Mesendoderm (in vitro differentiated cells): ENCODE data around the gene SEMA4C.

Experiments
- DNase-seq: peaks from one replicate; pipeline ENCODE4 v3.0.0; 2013
- H2AK5ac ChIP-seq: 2 replicates; pipeline ENCODE4 v1.6.1; 2013; ENCODE audit warnings: low read length, inconsistent platforms
- H2BK120ac ChIP-seq: 2 replicates; pipeline ENCODE4 v1.6.1; 2013; ENCODE audit warnings: low read depth, mild to moderate bottlenecking, low read length, moderate library complexity, mixed read lengths
- H2BK15ac ChIP-seq: replicated peaks from 2 replicates; pipeline ENCODE4 v1.6.1; 2013; ENCODE audit warnings: low read depth, mild to moderate bottlenecking, moderate library complexity
- H2BK5ac ChIP-seq: 2 replicates; pipeline ENCODE4 v1.6.1; 2013; ENCODE audit warnings: low read length, inconsistent platforms
- H3K18ac ChIP-seq: 2 replicates; pipeline ENCODE4 v1.6.1; 2013; ENCODE audit warnings: mild to moderate bottlenecking, low read length, mixed read lengths
- H3K23ac ChIP-seq: one replicate; pipeline ENCODE4 v1.6.1; 2013; ENCODE audit warnings: low read length
- H3K27ac ChIP-seq: 2 replicates; pipeline ENCODE4 v1.5.1; 2013; ENCODE audit warnings: low read depth, mild to moderate bottlenecking, inconsistent platforms, low read length, moderate library complexity
- H3K27me3 ChIP-seq: 2 replicates; pipeline ENCODE4 v1.6.1; 2013; ENCODE audit warnings: low read length, control low read depth, mild to moderate bottlenecking, inconsistent platforms; ENCODE audit not compliant: insufficient read depth, poor library complexity
- H3K36me3 ChIP-seq: 2 replicates; pipeline ENCODE4 v1.6.1; 2013; ENCODE audit warnings: low read length, inconsistent platforms; ENCODE audit not compliant: control insufficient read depth, insufficient read depth
- H3K4ac ChIP-seq: one replicate; pipeline ENCODE4 v1.6.1; 2013; ENCODE audit warnings: low read depth, mild to moderate bottlenecking, low read length, moderate library complexity
- H3K4me1 ChIP-seq: 2 replicates; pipeline ENCODE4 v1.6.1; 2013; ENCODE audit warnings: low read depth, low read length, inconsistent platforms; ENCODE audit not compliant: control insufficient read depth
- H3K4me2 ChIP-seq: 2 replicates; pipeline ENCODE4 v1.6.1; 2013; ENCODE audit warnings: low read length
- H3K4me3 ChIP-seq: 2 replicates; pipeline ENCODE4 v1.5.1; 2013; ENCODE audit warnings: mild to moderate bottlenecking, low read length
- H3K56ac ChIP-seq: one replicate; pipeline ENCODE4 v1.6.1; 2013; ENCODE audit warnings: low read length
- H3K79me1 ChIP-seq: 2 replicates; pipeline ENCODE4 v1.6.1; 2013; ENCODE audit warnings: low read length, inconsistent platforms
- H3K79me2 ChIP-seq: 2 replicates; pipeline ENCODE4 v1.6.1; 2013; ENCODE audit warnings: mild to moderate bottlenecking, low read length; ENCODE audit not compliant: control insufficient read depth, insufficient read depth
- H3K9ac ChIP-seq: 2 replicates; pipeline ENCODE4 v1.6.1; 2013; ENCODE audit warnings: low read length, inconsistent platforms
- H4K5ac ChIP-seq: one replicate; pipeline ENCODE4 v1.6.1; 2013; ENCODE audit warnings: low read length
- H4K8ac ChIP-seq: one replicate; pipeline ENCODE4 v1.6.1; 2013; ENCODE audit warnings: low read depth, mild to moderate bottlenecking, control low read depth, low read length, moderate library complexity
- WGBS: extraction: QIAGEN DNeasy Blood & Tissue Kit; methylation state at CpG from one replicate; pipeline ENCODE4 v1.1.7; 2013; ENCODE audit warnings: low lambda C conversion rate, missing lambda C conversion rate; ENCODE audit not compliant: insufficient coverage; ENCODE audit errors: extremely low coverage; 5-methylcytosine and 5-hydroxymethylcytosine counted together

The SEMA4C gene

DNA sequence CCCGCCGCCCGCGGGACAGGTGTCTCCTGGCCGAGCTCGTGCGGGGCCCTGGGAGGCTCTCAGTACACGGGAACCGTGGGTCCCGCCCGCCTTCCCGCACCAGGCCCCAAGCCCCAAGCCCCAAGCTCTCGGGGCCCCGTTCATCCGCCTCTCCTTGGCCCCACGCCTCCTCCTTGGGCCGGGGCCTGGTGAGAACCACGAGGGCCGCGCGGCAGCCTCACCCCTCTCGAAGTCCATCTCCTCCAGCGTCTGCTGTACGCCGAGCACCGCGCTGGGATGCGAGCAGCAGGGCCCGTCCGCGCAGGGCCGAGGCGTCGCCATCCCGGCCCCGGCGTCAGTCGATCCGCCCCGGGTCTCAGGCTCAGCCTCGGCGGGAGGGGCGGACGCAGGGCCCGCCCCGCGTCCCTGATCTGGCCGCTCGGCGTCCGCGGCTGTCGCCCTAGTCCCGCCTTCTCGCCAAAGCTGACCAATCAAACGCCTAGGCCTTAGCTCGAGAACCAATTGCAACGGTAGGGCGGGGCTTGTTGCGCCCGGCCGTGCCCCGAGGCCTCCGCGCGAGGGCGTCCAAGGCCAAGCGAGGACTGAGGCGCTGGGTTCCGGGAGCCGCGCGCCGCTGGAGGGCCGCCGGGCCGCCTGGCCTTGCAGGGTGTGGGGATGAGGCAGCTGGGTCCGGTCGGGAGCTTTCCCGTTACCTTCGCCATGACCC lies 12.1 kb downstream of the SEMA4C start, which contains the start of gene ANKRD39:
Gene ANKRD39 (minus strand): TSS at position 350 of the 706 bp plus-strand sequence. CDS start 29 bp downstream, at position 321.
- Histone ChIP-seq H2BK5ac (no peak within 1 kb of the TSS), H2BK120ac (no peak within 1 kb of the TSS), H3K4me2 (peak within 1 kb of the TSS; percentile 59), H4K5ac (no peak within 1 kb of the TSS), H3K18ac (peak within 1 kb of the TSS; percentile 16), H3K79me1 (peaks cover 5% of the 10 kb centered on the region), H3K4me3 (peak within 1 kb of the TSS; percentile 81), H4K8ac (no peak within 1 kb of the TSS), H3K36me3 (peaks cover 11% of the 10 kb centered on the region), H3K27me3 (no peaks in the 10 kb centered on the region), H3K4ac (no peak within 1 kb of the TSS), H3K23ac (peak within 1 kb of the TSS; percentile 0), H3K9ac (peak within 1 kb of the TSS; percentile 93), H3K79me2 (no peaks in the 10 kb centered on the region), H2BK15ac (no peak within 1 kb of the TSS), H3K56ac (peak within 1 kb of the TSS; percentile 94), H2AK5ac (no peak within 1 kb of the TSS), H3K4me1 (peaks cover 5% of the 10 kb centered on the region), H3K27ac (no peak within 1 kb of the TSS)
- peak; percentile 99 for DNase-seq
- whole genome bisulfite sequencing = no CpG with 5 or more reads among the region's 81 CpGs

DNA sequence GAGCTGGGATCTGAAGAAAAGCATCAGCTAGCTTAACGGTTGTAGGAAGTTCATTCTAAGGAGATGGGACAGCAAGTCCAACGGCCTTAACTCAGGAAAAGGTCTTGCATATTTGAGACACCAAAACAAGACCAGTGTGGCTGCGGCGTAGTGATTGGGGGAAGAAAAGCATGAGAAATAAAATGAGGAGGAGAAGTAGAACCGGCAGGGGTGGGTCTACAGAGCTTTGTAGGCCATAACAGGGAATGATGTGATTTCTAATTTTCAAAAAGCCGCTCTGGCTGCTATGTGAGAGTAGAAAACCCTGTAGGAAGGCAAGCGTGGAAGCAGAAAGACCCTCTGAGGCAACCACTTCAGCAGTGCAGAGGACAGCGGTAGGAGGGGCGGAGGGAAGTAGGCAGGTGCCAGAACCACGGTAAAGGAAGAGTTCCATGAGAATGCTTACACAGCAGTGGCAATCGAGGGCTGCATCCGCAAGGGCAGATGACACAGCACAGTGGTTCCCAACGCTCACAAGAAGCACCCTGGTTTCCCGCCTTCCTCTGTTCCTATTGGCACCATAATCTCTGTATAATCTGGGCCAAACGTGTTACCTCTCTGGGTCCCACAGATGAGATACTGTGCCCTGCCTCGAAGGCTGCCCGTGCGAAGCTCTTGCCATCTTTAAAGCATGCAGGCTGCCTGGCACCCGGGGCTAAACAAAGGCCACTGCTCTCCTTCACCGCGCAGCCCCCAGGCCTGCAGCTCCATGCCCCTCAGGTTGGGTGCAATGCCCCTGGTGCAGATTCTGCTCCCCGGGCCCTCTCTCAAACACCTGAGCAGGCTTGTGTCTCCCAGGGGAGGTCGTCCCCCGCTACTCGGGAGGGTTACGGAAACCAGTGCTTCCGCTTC lies 12.9 kb downstream of the SEMA4C start:
- Histone ChIP-seq H3K27ac (no peak overlapping the region), H2BK120ac (no peak overlapping the region), H4K8ac (no peak overlapping the region), H2BK5ac (no peak overlapping the region), H3K56ac (peak overlapping the region; percentile 94), H3K27me3 (no peaks in the 10 kb centered on the region), H3K23ac (no peak overlapping the region), H2BK15ac (no peak overlapping the region), H3K9ac (peak overlapping the region; percentile 93), H4K5ac (no peak overlapping the region), H3K4me2 (peak overlapping the region; percentile 59), H3K18ac (no peak overlapping the region), H3K4me1 (peaks cover 5% of the 10 kb centered on the region), H2AK5ac (no peak overlapping the region), H3K79me2 (no peaks in the 10 kb centered on the region), H3K4ac (no peak overlapping the region), H3K79me1 (peaks cover 4% of the 10 kb centered on the region), H3K36me3 (peaks cover 10% of the 10 kb centered on the region), H3K4me3 (peak overlapping the region; percentile 81)
- peak; percentile 54 for DNase-seq
- no CpG with 5 or more reads among the region's 27 CpGs for WGBS

DNA sequence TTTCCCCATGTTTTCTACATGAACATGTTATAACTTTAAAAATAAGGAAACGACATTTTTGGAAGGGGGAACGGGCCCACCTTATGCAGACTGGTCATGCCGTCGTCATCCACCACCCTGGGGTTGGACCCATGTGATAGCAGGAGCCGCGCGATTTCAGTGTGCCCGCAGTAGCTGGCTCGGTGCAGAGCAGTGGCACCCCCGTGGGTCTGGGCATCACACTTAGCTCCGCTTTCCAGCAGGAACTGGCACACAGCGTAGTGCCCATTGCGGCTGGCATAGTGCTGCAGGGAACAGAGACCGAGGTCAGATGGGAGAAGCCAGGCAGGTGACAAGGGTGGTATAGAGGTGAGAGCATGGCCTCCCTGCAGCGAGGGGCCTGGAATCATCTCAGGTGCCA lies 16.6 kb downstream of the SEMA4C start:
- H3K27ac ChIP-seq = no peak overlapping the region
- WGBS = no CpG with 5 or more reads among the region's 15 CpGs

DNA sequence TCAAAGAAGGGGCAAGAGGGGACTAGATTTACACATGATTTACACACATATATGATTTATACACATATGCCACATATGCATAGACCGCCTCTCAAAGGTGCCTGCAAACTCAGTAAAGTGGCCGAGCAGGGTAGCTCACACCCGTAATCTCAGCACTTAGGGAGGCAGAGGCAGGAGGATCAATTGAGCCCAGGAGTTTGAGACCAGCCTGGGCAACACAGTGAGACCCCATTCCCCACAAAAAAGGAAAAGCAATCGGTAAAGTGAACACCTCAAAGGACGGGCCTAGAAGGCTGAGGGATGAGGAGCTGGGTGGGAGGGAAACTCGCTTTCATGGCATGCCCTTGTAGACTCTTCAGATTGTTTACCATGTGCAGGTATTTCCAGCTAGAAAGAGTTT lies 17.2 kb downstream of the SEMA4C start:
- Histone ChIP-seq H3K4ac (no peak overlapping the region), H3K4me2 (no peak overlapping the region), H3K4me3 (no peak overlapping the region), H2BK5ac (no peak overlapping the region), H3K79me1 (peaks cover 3% of the 10 kb centered on the region), H2AK5ac (no peak overlapping the region), H2BK120ac (no peak overlapping the region), H3K36me3 (peaks cover 2% of the 10 kb centered on the region), H3K23ac (no peak overlapping the region), H3K4me1 (peaks cover 4% of the 10 kb centered on the region), H3K79me2 (no peaks in the 10 kb centered on the region), H3K27ac (no peak overlapping the region), H3K27me3 (no peaks in the 10 kb centered on the region), H3K56ac (no peak overlapping the region), H3K18ac (no peak overlapping the region), H2BK15ac (no peak overlapping the region), H3K9ac (no peak overlapping the region), H4K8ac (no peak overlapping the region), H4K5ac (no peak overlapping the region)
- no CpG with 5 or more reads among the region's 6 CpGs for WGBS
- DNase-seq = no peak

More for the DNA sequence above, 16.6 kb downstream of the SEMA4C start:
- Histone ChIP-seq H4K5ac (no peak overlapping the region), H3K79me2 (no peaks in the 10 kb centered on the region), H3K79me1 (peaks cover 3% of the 10 kb centered on the region), H3K27me3 (no peaks in the 10 kb centered on the region), H3K4me3 (no peak overlapping the region), H3K56ac (no peak overlapping the region), H3K4me2 (no peak overlapping the region), H2BK15ac (no peak overlapping the region), H3K36me3 (no peaks in the 10 kb centered on the region), H2BK5ac (no peak overlapping the region), H3K18ac (no peak overlapping the region), H3K4ac (no peak overlapping the region), H2AK5ac (no peak overlapping the region), H3K4me1 (peaks cover 4% of the 10 kb centered on the region), H3K23ac (no peak overlapping the region), H4K8ac (no peak overlapping the region), H3K9ac (no peak overlapping the region), H2BK120ac (no peak overlapping the region)
- DNase-seq = no peak

DNA sequence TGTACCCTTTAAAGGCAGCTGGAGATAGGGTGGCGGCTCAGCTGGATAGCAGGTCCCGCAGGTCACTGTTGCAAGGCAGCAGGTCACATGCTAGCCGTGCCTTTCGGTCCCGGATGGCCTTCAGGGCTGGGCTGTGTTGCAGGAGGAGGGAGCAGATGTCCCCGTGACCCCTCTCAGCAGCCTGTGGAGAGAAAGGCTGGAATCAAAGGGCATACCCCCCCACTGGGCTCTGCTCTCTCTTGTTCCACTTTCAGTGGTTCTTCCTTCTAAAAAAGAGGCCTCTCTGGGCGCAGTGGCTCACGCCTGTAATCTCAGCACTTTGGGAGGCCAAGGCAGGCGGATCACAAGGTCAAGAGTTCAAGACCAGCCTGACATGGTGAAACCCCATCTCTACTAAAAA lies 21.6 kb downstream of the SEMA4C start:
- no peak overlapping the region for H3K9ac ChIP-seq
- DNase-seq = no peak
- H3K4me2 ChIP-seq = no peak overlapping the region
- H3K56ac ChIP-seq = no peak overlapping the region
- H3K4ac ChIP-seq = no peak overlapping the region
- no peak overlapping the region for H4K8ac ChIP-seq
- no peak overlapping the region for H2BK5ac ChIP-seq
- H3K23ac ChIP-seq = no peak overlapping the region
- H2BK120ac ChIP-seq = no peak overlapping the region
- no peak overlapping the region for H2AK5ac ChIP-seq
- no peaks in the 10 kb centered on the region for H3K79me2 ChIP-seq
- no peak overlapping the region for H3K4me3 ChIP-seq
- H3K27ac ChIP-seq = no peak overlapping the region
- no CpG with 5 or more reads among the region's 9 CpGs for WGBS
- H3K4me1 ChIP-seq = no peaks in the 10 kb centered on the region
- no peaks in the 10 kb centered on the region for H3K27me3 ChIP-seq
- H3K36me3 ChIP-seq = peaks cover 2% of the 10 kb centered on the region
- H2BK15ac ChIP-seq = no peak overlapping the region
- H3K18ac ChIP-seq = no peak overlapping the region
- no peaks in the 10 kb centered on the region for H3K79me1 ChIP-seq
- H4K5ac ChIP-seq = no peak overlapping the region
